Erythroblast (primary cell): ENCODE data around the gene MRPS24.
A peak's percentile ranks its signal among the peaks of the same experiment; 100 is the strongest.
"Not testable (repeated sequence)": the region's sequence is repeated elsewhere in the genome, so short reads cannot be mapped to it uniquely, and the experiment has no call there.

Experiments used
- DNase-seq, 2 experiments: peaks; one replicate each; lab custom pipeline; 2025; lab: John Stamatoyannopoulos, UW
- GATA1 ChIP-seq: IDR thresholded peaks from 2 replicates; pipeline ENCODE4 v1.6.1; 2011; ENCODE audit warnings: low read depth, mild to moderate bottlenecking, control low read depth, low read length, moderate library complexity
- POLR2A ChIP-seq: IDR thresholded peaks from 2 replicates; pipeline ENCODE4 v1.6.1; 2011; ENCODE audit warnings: mild to moderate bottlenecking, low read length

The MRPS24 gene

GRCh38 chr7:43869006-43869866 lies at the start of gene MRPS24:
Gene MRPS24 (minus strand): TSS chr7:43869517. CDS start chr7:43869495, 22 bp downstream.
- TF ChIP-seq GATA1 = no peak
- TF ChIP-seq POLR2A = peak; percentile 44
- DNase-seq = peak; percentile 97 to 98

- TF ChIP-seq GATA1 = no peak
- no peak for TF ChIP-seq POLR2A
- DNase-seq = no peak
These were observed 46.6 kb upstream of the MRPS24 start for GRCh38 chr7:43915907-43916306.

GRCh38 chr7:43914795-43915194 lies 45.5 kb upstream of the MRPS24 start:
- TF ChIP-seq GATA1 (no peak), POLR2A (no peak)
- no peak for DNase-seq

GRCh38 chr7:43906331-43907010 lies 37.2 kb upstream of the MRPS24 start, which contains the start of gene URGCP:
Gene URGCP (minus strand): TSS chr7:43906596. CDS start chr7:43906575, 21 bp downstream.
- DNase-seq = peak; percentile 61 to 70

GRCh38 chr7:43905956-43906330 lies 36.6 kb upstream of the MRPS24 start:
- TF ChIP-seq GATA1 (no peak), POLR2A (no peak)
- peak; percentile 54 to 58 for DNase-seq

More at GRCh38 chr7:43906331-43907010, 37.2 kb upstream of the MRPS24 start, which contains the start of gene URGCP:
- TF ChIP-seq GATA1 (no peak), POLR2A (no peak)

GRCh38 chr7:43905209-43905946 lies 36.1 kb upstream of the MRPS24 start:
- TF ChIP-seq POLR2A (no peak), GATA1 (no peak)
- peak; percentile 13 to 28 for DNase-seq

- no peak for TF ChIP-seq GATA1
- no peak for TF ChIP-seq POLR2A
- peak; percentile 30 to 45 for DNase-seq
These were observed 35.4 kb upstream of the MRPS24 start for GRCh38 chr7:43904533-43905208.

- no peak for DNase-seq
- no peak for TF ChIP-seq POLR2A
- TF ChIP-seq GATA1 = no peak
These were observed 33.3 kb upstream of the MRPS24 start for GRCh38 chr7:43902542-43903054.

- DNase-seq = not testable (repeated sequence)
These were observed 29.3 kb upstream of the MRPS24 start for GRCh38 chr7:43898571-43898970.

- no peak for TF ChIP-seq POLR2A
- no peak for TF ChIP-seq GATA1
- DNase-seq = no peak
These were observed 26.6 kb upstream of the MRPS24 start for GRCh38 chr7:43895847-43896415.

GRCh38 chr7:43891069-43891955 lies 22.0 kb upstream of the MRPS24 start:
- peak in 1 of 2 experiments; percentile 15 for DNase-seq
- TF ChIP-seq GATA1 = no peak
- TF ChIP-seq POLR2A = no peak

- TF ChIP-seq GATA1 (no peak), POLR2A (no peak)
- DNase-seq = no peak
These were observed 21.2 kb upstream of the MRPS24 start for GRCh38 chr7:43890468-43890867.
